ENCODE measurements around the gene EPS15. TPM values are rescaled to one million over a fixed set of nuclear protein-coding genes. Genes with fewer than 3 reads are reported as not detected.

EPS15 gene
- total and polyA plus RNA-seq, 9 of the 15 experiments (the other 6 are each of a cell fraction or from before 2014, with no cell fraction given), result 23.1 to 69.0 (median 41.7) TPM

GRCh38 chr1:51469518-51469917 lies 49.5 kb downstream of the EPS15 start (continued):
- TF ChIP-seq CHD7 (IDR thresholded peaks at IDR 0.05; ENCODE audit: low read depth, low read length), result no peak
- peak; percentile 38; the same call in 1 of the 2 replicates for TF ChIP-seq CBFA2T2 (conservative IDR thresholded peaks at IDR 0.05)
- TF ChIP-seq ZFP91 (CRISPR knock-in tag; IDR thresholded peaks at IDR 0.05), result no peak
- no peak for TF ChIP-seq ELF1 (tag; IDR thresholded peaks at IDR 0.05)
- TF ChIP-seq STAT5B (CRISPR knock-in tag; IDR thresholded peaks at IDR 0.05), result no peak
- 0 out of 2 replicates have a peak, but pooled peaks have one; percentile 54 for TF ChIP-seq ELF4 (CRISPR knock-in tag; IDR thresholded peaks at IDR 0.05)
- TF ChIP-seq NBN (IDR thresholded peaks at IDR 0.05; ENCODE audit: low read depth), result peak; percentile 82
- TF ChIP-seq NFATC3 (IDR thresholded peaks at IDR 0.05), result 0 out of 2 replicates have a peak, but pooled peaks have one; percentile 39
- no peak for TF ChIP-seq NCOA6 (IDR thresholded peaks at IDR 0.05)
- no peak for TF ChIP-seq KAT7 (CRISPR knock-in tag; IDR thresholded peaks at IDR 0.05; ENCODE audit: borderline replicate concordance)
- TF ChIP-seq ZNF76 (CRISPR knock-in tag; IDR thresholded peaks at IDR 0.05; ENCODE audit: borderline replicate concordance), result no peak
- TF ChIP-seq CTCF (IDR thresholded peaks at IDR 0.05 in 2 of 3, conservative IDR thresholded peaks at IDR 0.05 in 1 of 3; ENCODE audit: insufficient read depth in 2 of 3, low read depth in 1 of 3, low read length in 3 of 3), result no peak
- no peak for TF ChIP-seq HMGN3 (IDR thresholded peaks at IDR 0.05; ENCODE audit: borderline replicate concordance, extremely low read depth, insufficient read length, low read depth, low read length)
- TF ChIP-seq MEF2D (tag; conservative IDR thresholded peaks at IDR 0.05; ENCODE audit: low read depth), result no peak
- TF ChIP-seq BRD4 (IDR thresholded peaks at IDR 0.05), result no peak

Data from K562 (cell line).